Left colon (tissue), 2 donors: ENCODE measurements around the gene CCT6A. TPM values are rescaled to one million over a fixed set of nuclear protein-coding genes. Genes with fewer than 3 reads are reported as not detected.
A peak's percentile ranks its signal among the peaks of the same experiment; 100 is the strongest.
"Not testable (repeated sequence)": the region's sequence is repeated elsewhere in the genome, so short reads cannot be mapped to it uniquely, and the experiment has no call there.

Experiments used
- ATAC-seq: fragments of 200-7000 bp; cut with Tn5 transposase; one replicate; pipeline ENCODE4 v1.9.1; 2020; ENCODE audit warnings: mild to moderate bottlenecking, moderate library complexity
- DNase-seq, 2 donors: peaks; one replicate each; pipeline ENCODE4 v3.0.0-alpha.2; 2020
- intact Hi-C, 2 donors: fragments of 100-400 bp; cut with DNase I in 1 of 2; cut with micrococcal nuclease in 1 of 2; formaldehyde crosslinking; loops; one replicate each; pipeline versions ENCODE4 v1.11.2 to v1.14.0; 2022; cut with DNase I, micrococcal nuclease
- total RNA-seq, 2 donors: library from RNA; stranded (reverse); fragmentation: NEBNext Ultra II Directional; extraction: Animal tissue kit (Norgen Biotek cat#: 25700); gene quantifications; one replicate each; pipeline ENCODE4 v1.2.1, GENCODE V29; 2021
- donor health status: DM: no; HTN: no; CAD: no.
- donor health status: DM: yes; HTN: yes; CAD: no.

CCT6A gene
- total RNA-seq, 2 donors from 2014 or later = 65.1 to 76.7 TPM

- ATAC-seq, intact Hi-C loops, DNase-seq: not testable (repeated sequence)
Measured at GRCh38 chr7:56047446-56048116, 4.0 kb upstream of the CCT6A start.

GRCh38 chr7:56048245-56048644 is 3.3 kb upstream of the CCT6A start:
- ATAC-seq (no peak), DNase-seq (no peak)
- intact Hi-C loops = no loop called here

GRCh38 chr7:56048763-56049162 is 2.8 kb upstream of the CCT6A start:
- ATAC-seq, intact Hi-C loops: not testable (repeated sequence)
- DNase-seq = peak; percentile 48 to 76

- ATAC-seq (no peak), DNase-seq (no peak)
- intact Hi-C loops = no loop called here
Measured at GRCh38 chr7:56051053-56051338, 569 bp upstream of the CCT6A start.

- no peak for ATAC-seq
- no peak for DNase-seq
- intact Hi-C loops = no loop called here
Measured at GRCh38 chr7:56053379-56053778, 1.8 kb downstream of the CCT6A start.

- no peak for DNase-seq
- intact Hi-C loops = no loop called here
- no peak for ATAC-seq
Measured at GRCh38 chr7:56053993-56054392, 2.4 kb downstream of the CCT6A start.

- no peak for DNase-seq
- intact Hi-C loops = no loop called here
- no peak for ATAC-seq
Measured at GRCh38 chr7:56062382-56062781, 10.8 kb downstream of the CCT6A start.

- ATAC-seq = no peak
- intact Hi-C loops = no loop called here
Measured at GRCh38 chr7:56063500-56063881, 11.9 kb downstream of the CCT6A start.

GRCh38 chr7:56063882-56064625 is 12.5 kb downstream of the CCT6A start, which contains the start of gene SUMF2:
SUMF2 (plus strand) TSS chr7:56064286; CDS start chr7:56064312, 26 bp downstream.
- DNase-seq (peak; percentile 90 to 94), ATAC-seq (peak; percentile 97)
- intact Hi-C loops = no loop called here

More at GRCh38 chr7:56063500-56063881, 11.9 kb downstream of the CCT6A start:
- DNase-seq = no peak

- ATAC-seq, intact Hi-C loops, DNase-seq: not testable (repeated sequence)
Measured at GRCh38 chr7:56066376-56066775, 14.8 kb downstream of the CCT6A start.

- ATAC-seq = peak; percentile 98
Measured at GRCh38 chr7:56074371-56074791, 22.8 kb downstream of the CCT6A start.

GRCh38 chr7:56077681-56078080 is 26.1 kb downstream of the CCT6A start:
- DNase-seq (no peak), ATAC-seq (no peak)
- intact Hi-C loops = loop anchor here in 1 of 2 donors (10.0 kb wide), 1 partner anchor 73 kb away; no protein-coding TSS in a partner anchor

More at GRCh38 chr7:56074371-56074791, 22.8 kb downstream of the CCT6A start:
- intact Hi-C loops = loop anchor here (5.0 to 10.0 kb wide), 2 partner anchors 67 to 70 kb away; no protein-coding TSS in a partner anchor
- DNase-seq = peak; percentile 85 to 87

GRCh38 chr7:56078196-56078595 is 26.6 kb downstream of the CCT6A start:
- no peak for DNase-seq
- ATAC-seq = no peak
- intact Hi-C loops = loop anchor here in 1 of 2 donors (10.0 kb wide), 1 partner anchor 73 kb away; no protein-coding TSS in a partner anchor

GRCh38 chr7:56079450-56080185 is 28.1 kb downstream of the CCT6A start:
- ATAC-seq = peak; percentile 55
- intact Hi-C loops = loop anchor here in 1 of 2 donors (10.0 kb wide), 1 partner anchor 75 kb away; no protein-coding TSS in a partner anchor
- DNase-seq = peak; percentile 48 to 72

GRCh38 chr7:56080726-56081435 is 29.3 kb downstream of the CCT6A start:
- intact Hi-C loops, DNase-seq, ATAC-seq: not testable (repeated sequence)

GRCh38 chr7:56081626-56082340 is 30.2 kb downstream of the CCT6A start:
- DNase-seq (no peak), ATAC-seq (no peak)
- intact Hi-C loops = no loop called here

GRCh38 chr7:56083150-56083785 is 31.7 kb downstream of the CCT6A start:
- no peak for DNase-seq
- intact Hi-C loops = no loop called here
- peak; percentile 17 for ATAC-seq

- no peak for DNase-seq
- intact Hi-C loops = no loop called here
- no peak for ATAC-seq
Measured at GRCh38 chr7:56086761-56087160, 35.2 kb downstream of the CCT6A start.
